ENCODE results near the gene UGT1A6. TPM values are rescaled to one million over a fixed set of nuclear protein-coding genes. Genes with fewer than 3 reads are reported as not detected.

Gene UGT1A6
- total and polyA plus RNA-seq, 12 donors: not detected

DNA sequence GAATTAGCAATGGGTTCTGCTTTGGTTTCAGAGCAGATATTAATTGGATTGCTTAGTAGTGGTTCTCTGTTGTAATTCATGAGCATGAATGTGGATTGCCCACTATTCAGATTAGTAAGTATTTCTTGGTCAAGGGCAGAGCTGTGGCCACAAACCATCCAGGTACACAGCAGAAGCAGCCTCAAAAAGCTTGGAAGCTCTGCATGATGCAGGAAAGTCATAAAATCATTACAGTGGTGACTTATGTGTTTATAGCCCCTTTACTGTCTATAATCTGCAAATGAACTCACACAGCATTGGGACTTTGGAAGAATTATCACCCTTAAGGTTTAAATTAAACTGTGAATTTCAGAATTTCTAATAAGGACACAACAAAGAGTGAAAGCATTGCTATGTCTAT, 65.5 kb downstream of the UGT1A6 start:
- no peaks in the 10 kb centered on the region for H3K4me1 ChIP-seq
- intact Hi-C loops (cut with DNase I): no loop called here
- peaks cover 0 to 10% (median 0%) of the 10 kb centered on the region in 7 donors for H3K27me3 ChIP-seq
- H3K4me3 ChIP-seq: no peak overlapping the region
- no peak overlapping the region for H3K27ac ChIP-seq
- H3K9me3 ChIP-seq: no peaks in the 10 kb centered on the region
- no peak for ATAC-seq
- no peaks in the 10 kb centered on the region for H3K36me3 ChIP-seq
- DNase-seq: no peak
- TF ChIP-seq CTCF (IDR thresholded peaks at IDR 0.05): no peak

- DNase-seq (no peak), ATAC-seq (no peak)
- 80 to 81% methylated on average over 2 of the region's 2 CpGs for WGBS, 2 donors
- TF ChIP-seq CTCF (IDR thresholded peaks at IDR 0.05): no peak
- Histone ChIP-seq H3K4me1 (no peaks in the 10 kb centered on the region), H3K4me3 (no peak overlapping the region), H3K36me3 (no peaks in the 10 kb centered on the region), H3K27me3 (peaks cover 0 to 9% (median 0%) of the 10 kb centered on the region in 7 donors), H3K9me3 (no peaks in the 10 kb centered on the region), H3K27ac (no peak overlapping the region)
- intact Hi-C loops (cut with DNase I): no loop called here
Measured at GRCh38 chr2:233758849-233759248, 66.2 kb downstream of the UGT1A6 start.

- TF ChIP-seq CTCF (IDR thresholded peaks at IDR 0.05): no peak
- DNase-seq: no peak
- Histone ChIP-seq H3K9me3 (no peaks in the 10 kb centered on the region), H3K4me3 (no peak within 1 kb of the TSS), H3K36me3 (no peaks in the 10 kb centered on the region), H3K27ac (no peak within 1 kb of the TSS), H3K4me1 (no peaks in the 10 kb centered on the region), H3K27me3 (peaks cover 0 to 19% (median 3%) of the 10 kb centered on the region in 7 donors)
- ATAC-seq: no peak
- intact Hi-C loops (cut with DNase I): no loop called here
- WGBS, 2 donors: 90 to 91% methylated on average over 6 of the region's 6 CpGs
Measured at GRCh38 chr2:233760043-233760442, 67.4 kb downstream of the UGT1A6 start, which contains the start of gene UGT1A1. Gene UGT1A1, plus strand, starts transcription at chr2:233760270. Its CDS starts 18 bp downstream, at chr2:233760288.

DNA sequence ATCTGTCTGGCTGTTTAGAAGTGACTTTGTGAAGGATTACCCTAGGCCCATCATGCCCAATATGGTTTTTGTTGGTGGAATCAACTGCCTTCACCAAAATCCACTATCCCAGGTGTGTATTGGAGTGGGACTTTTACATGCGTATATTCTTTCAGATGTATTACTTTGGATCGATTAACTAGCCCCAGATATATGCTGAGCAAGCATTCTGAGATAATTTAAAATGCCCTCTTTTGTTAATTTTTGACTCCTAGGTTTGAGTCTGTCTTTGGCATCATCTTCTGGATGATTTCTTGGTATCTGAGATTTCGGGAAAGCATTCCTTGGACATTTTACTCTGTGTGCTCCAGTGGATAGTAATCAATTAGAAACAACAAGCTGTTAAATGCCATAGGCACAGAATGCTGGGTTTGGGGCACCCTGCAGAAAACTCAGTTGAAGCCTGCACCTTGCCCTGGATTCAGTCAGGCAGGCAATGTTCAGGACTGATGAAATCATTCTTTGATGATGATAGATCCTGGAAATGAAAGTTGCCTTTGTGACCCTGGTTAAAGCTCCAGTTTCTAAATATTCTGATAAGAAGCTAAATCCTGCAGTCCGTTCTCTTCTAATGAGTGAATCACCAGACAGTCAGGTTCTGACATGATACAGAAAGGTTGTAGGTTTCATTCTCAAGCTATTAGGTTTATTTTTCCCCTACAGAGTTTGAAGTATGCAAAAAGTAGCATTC, 68.5 kb downstream of the UGT1A6 start:
- no peaks in the 10 kb centered on the region for H3K36me3 ChIP-seq
- no peak for TF ChIP-seq CTCF (IDR thresholded peaks at IDR 0.05)
- H3K4me1 ChIP-seq: no peaks in the 10 kb centered on the region
- H3K27ac ChIP-seq: no peak overlapping the region
- WGBS, 2 donors: 73 to 75% methylated on average over 4 of the region's 4 CpGs
- H3K4me3 ChIP-seq: no peak overlapping the region
- ATAC-seq: no peak
- intact Hi-C loops (cut with DNase I): no loop called here
- DNase-seq: no peak
- no peaks in the 10 kb centered on the region for H3K9me3 ChIP-seq
- peaks cover 0 to 28% (median 3%) of the 10 kb centered on the region in 7 donors for H3K27me3 ChIP-seq

Measured in heart right ventricle (tissue), 16 donors.